Activated CD4-positive, alpha-beta T cell treated with anti-CD3 and anti-CD28 coated beads, Interleukin-2, amount 50 U/mL, for 24 hours (primary cell): Measurements from ENCODE around the gene PADI6.

Experiments
- DNase-seq, 2 donors: peaks; one replicate each; pipeline ENCODE4 v3.0.0-alpha.2; 2020; ENCODE audit warnings: low read depth in 1 of 2, low spot score in 1 of 2

The PADI6 gene

GRCh38 chr1:17356387-17357026, 15.5 kb upstream of the PADI6 start:
- DNase-seq = no peak

GRCh38 chr1:17358557-17358956, 13.4 kb upstream of the PADI6 start:
- no peak for DNase-seq

- DNase-seq = no peak
Measured at GRCh38 chr1:17359031-17359430, 13.0 kb upstream of the PADI6 start.

- no peak for DNase-seq
Measured at GRCh38 chr1:17359808-17360207, 12.2 kb upstream of the PADI6 start.

GRCh38 chr1:17360272-17360956, 11.6 kb upstream of the PADI6 start:
- no peak for DNase-seq

- DNase-seq = no peak
Measured at GRCh38 chr1:17361687-17362086, 10.3 kb upstream of the PADI6 start.

GRCh38 chr1:17363351-17363750, 8.6 kb upstream of the PADI6 start:
- no peak for DNase-seq

GRCh38 chr1:17363771-17364170, 8.2 kb upstream of the PADI6 start:
- DNase-seq = no peak

GRCh38 chr1:17365293-17365692, 6.7 kb upstream of the PADI6 start:
- DNase-seq = no peak

- no peak for DNase-seq
Measured at GRCh38 chr1:17369466-17369865, 2.5 kb upstream of the PADI6 start.

GRCh38 chr1:17370618-17371017, 1.4 kb upstream of the PADI6 start:
- no peak for DNase-seq

GRCh38 chr1:17372955-17373354, 959 bp downstream of the PADI6 start:
- DNase-seq = no peak

GRCh38 chr1:17375651-17376050, 3.7 kb downstream of the PADI6 start:
- no peak for DNase-seq

- no peak for DNase-seq
Measured at GRCh38 chr1:17377325-17377953, 5.4 kb downstream of the PADI6 start.

GRCh38 chr1:17381161-17381560, 9.2 kb downstream of the PADI6 start:
- no peak for DNase-seq

GRCh38 chr1:17392199-17392740, 20.3 kb downstream of the PADI6 start:
- no peak for DNase-seq

- no peak for DNase-seq
Measured at GRCh38 chr1:17393230-17393629, 21.2 kb downstream of the PADI6 start.

- no peak for DNase-seq
Measured at GRCh38 chr1:17397910-17398695, 26.1 kb downstream of the PADI6 start.

GRCh38 chr1:17400725-17401341, 28.8 kb downstream of the PADI6 start:
- DNase-seq = no peak

GRCh38 chr1:17401841-17402240, 29.8 kb downstream of the PADI6 start:
- no peak for DNase-seq

GRCh38 chr1:17403081-17403480, 31.1 kb downstream of the PADI6 start:
- no peak for DNase-seq
